Upper lobe of right lung (tissue), 1 donor: Measurements from ENCODE around the gene UBE2I. TPM values are rescaled to one million over a fixed set of nuclear protein-coding genes. Genes with fewer than 3 reads are reported as not detected.

Source experiments
- ATAC-seq: fragments of 200-7000 bp; cut with Tn5 transposase; one replicate; pipeline ENCODE4 v1.9.1; 2020; ENCODE audit warnings: mild to moderate bottlenecking, moderate library complexity
- DNase-seq: peaks from one replicate; pipeline ENCODE4 v3.0.0-alpha.2; 2020
- H3K27ac ChIP-seq: fragments of 200-600 bp; one replicate; pipeline ENCODE4 v1.8.0; 2022
- H3K27me3 ChIP-seq: fragments of 200-600 bp; one replicate; pipeline ENCODE4 v1.8.0; 2022; ENCODE audit warnings: mild to moderate bottlenecking
- H3K36me3 ChIP-seq: fragments of 200-600 bp; one replicate; pipeline ENCODE4 v1.8.0; 2022
- H3K4me1 ChIP-seq: fragments of 200-600 bp; one replicate; pipeline ENCODE4 v1.8.0; 2022
- H3K4me3 ChIP-seq: fragments of 200-600 bp; one replicate; pipeline ENCODE4 v1.8.0; 2022; ENCODE audit warnings: mild to moderate bottlenecking
- H3K9me3 ChIP-seq: fragments of 200-600 bp; one replicate; pipeline ENCODE4 v1.8.0; 2022
- CTCF ChIP-seq: fragments of 200-600 bp; IDR thresholded peaks from one replicate; pipeline ENCODE4 v1.8.0; 2022; ENCODE audit warnings: antibody characterized with exemption
- intact Hi-C: fragments of 100-400 bp; cut with DNase I; formaldehyde crosslinking; loops from one replicate; pipeline ENCODE4 v1.11.0; 2022
- total RNA-seq: library from RNA; stranded (reverse); fragmentation: NEBNext Ultra II Directional; extraction: Animal tissue kit (Norgen Biotek cat#: 25700); gene quantifications from one replicate; pipeline ENCODE4 v1.2.1, GENCODE V29; 2021
- donor health status: DM: no; HTN: yes; CAD: no; lungs with severe emphysema.

The UBE2I gene
- total RNA-seq, 1 donor from 2014 or later = 95.6 TPM

- H3K4me1 ChIP-seq = peaks cover 27% of the 10 kb centered on the region
- H3K4me3 ChIP-seq = no peak overlapping the region
- H3K27ac ChIP-seq = no peak overlapping the region
- no peak for TF ChIP-seq CTCF
- DNase-seq (no peak), ATAC-seq (no peak)
- no peaks in the 10 kb centered on the region for H3K9me3 ChIP-seq
- H3K27me3 ChIP-seq = no peaks in the 10 kb centered on the region
- intact Hi-C loops = no loop called here
- peaks cover 45% of the 10 kb centered on the region for H3K36me3 ChIP-seq
Observed at GRCh38 chr16:1312467-1312816, 3.0 kb downstream of the UBE2I start.

GRCh38 chr16:1312903-1313302, 3.5 kb downstream of the UBE2I start:
- ATAC-seq = no peak
- DNase-seq = no peak
- H3K27ac ChIP-seq = no peak overlapping the region
- peaks cover 49% of the 10 kb centered on the region for H3K36me3 ChIP-seq
- no peak overlapping the region for H3K4me3 ChIP-seq
- no peaks in the 10 kb centered on the region for H3K27me3 ChIP-seq
- intact Hi-C loops = no loop called here
- peaks cover 27% of the 10 kb centered on the region for H3K4me1 ChIP-seq
- no peak for TF ChIP-seq CTCF
- no peaks in the 10 kb centered on the region for H3K9me3 ChIP-seq

GRCh38 chr16:1313721-1314369, 4.4 kb downstream of the UBE2I start:
- no peak for ATAC-seq
- intact Hi-C loops = no loop called here
- Histone ChIP-seq H3K36me3 (peaks cover 59% of the 10 kb centered on the region), H3K4me3 (no peak overlapping the region), H3K9me3 (no peaks in the 10 kb centered on the region), H3K4me1 (peaks cover 27% of the 10 kb centered on the region), H3K27me3 (no peaks in the 10 kb centered on the region), H3K27ac (no peak overlapping the region)
- TF ChIP-seq CTCF = no peak
- no peak for DNase-seq

- ATAC-seq (no peak), DNase-seq (peak; percentile 61)
- H3K27ac ChIP-seq = no peak overlapping the region
- peaks cover 66% of the 10 kb centered on the region for H3K36me3 ChIP-seq
- no peak for TF ChIP-seq CTCF
- no peaks in the 10 kb centered on the region for H3K9me3 ChIP-seq
- no peaks in the 10 kb centered on the region for H3K27me3 ChIP-seq
- no peak overlapping the region for H3K4me3 ChIP-seq
- intact Hi-C loops = no loop called here
- peaks cover 27% of the 10 kb centered on the region for H3K4me1 ChIP-seq
Observed at GRCh38 chr16:1314399-1315068, 5.1 kb downstream of the UBE2I start.

GRCh38 chr16:1315081-1316032, 5.9 kb downstream of the UBE2I start:
- H3K27ac ChIP-seq = no peak overlapping the region
- no peak for DNase-seq
- H3K36me3 ChIP-seq = peaks cover 74% of the 10 kb centered on the region
- peaks cover 27% of the 10 kb centered on the region for H3K4me1 ChIP-seq
- H3K27me3 ChIP-seq = no peaks in the 10 kb centered on the region
- intact Hi-C loops = no loop called here
- TF ChIP-seq CTCF = no peak
- H3K9me3 ChIP-seq = no peaks in the 10 kb centered on the region
- ATAC-seq = no peak
- H3K4me3 ChIP-seq = no peak overlapping the region
